H1 (cell line): ENCODE measurements around the gene CRKL. TPM values are rescaled to one million over a fixed set of nuclear protein-coding genes. Genes with fewer than 3 reads are reported as not detected.

Source experiments
- CBX5 ChIP-seq: fragments of 300-800, 300-1000 bp; sonication (generic); IDR thresholded peaks from 2 replicates; pipeline ENCODE4 v1.7.1; 2016; ENCODE audit warnings: antibody characterized with exemption, low read length, low read depth
- CHD2 ChIP-seq: IDR thresholded peaks from 2 replicates; pipeline ENCODE4 v1.6.1; 2012; ENCODE audit warnings: low read length, improper control_type of control experiment
- FOSL1 ChIP-seq: IDR thresholded peaks from 2 replicates; pipeline ENCODE4 v1.6.1; 2011; ENCODE audit warnings: mild to moderate bottlenecking, low read depth, low read length, moderate library complexity; ENCODE audit not compliant: insufficient read depth
- KDM4A ChIP-seq: IDR thresholded peaks from one replicate; pipeline ENCODE4 v1.7.1; 2012; ENCODE audit warnings: low read depth, mild to moderate bottlenecking, moderate library complexity, low read length, inconsistent platforms; ENCODE audit not compliant: severe bottlenecking
- MAFK ChIP-seq: IDR thresholded peaks from 2 replicates; pipeline ENCODE4 v1.6.1; 2012; ENCODE audit warnings: low read depth, mild to moderate bottlenecking, improper control_type of control experiment, low read length
- SP1 ChIP-seq: IDR thresholded peaks from 2 replicates; pipeline ENCODE4 v1.6.1; 2011; ENCODE audit warnings: low read depth, low read length
- TEAD4 ChIP-seq: IDR thresholded peaks from 2 replicates; pipeline ENCODE4 v1.6.1; 2012; ENCODE audit warnings: low read depth, low read length, inconsistent platforms, mixed read lengths
- polyA plus RNA-seq, 7 experiments: library from polyadenylated mRNA; depleted of rRNA in 3 of 7; stranded (reverse) in 5 of 7; unstranded in 2 of 7; fragments of >200 nt in 5 of 7; fragments of 200-250 nt in 2 of 7; gene quantifications; 1 replicate in 5 of 7; 2 replicates in 1 of 7; 4 replicates in 1 of 7; pipeline versions ENCODE4 v1.2.1 to v1.2.3, GENCODE V29; 2011 to 2013; ENCODE audit warnings: missing spikeins in 2 of 7, mixed read lengths in 2 of 7
- total RNA-seq: library from RNA; stranded (reverse); fragmentation: NEBNext Ultra II Directional; extraction: Animal tissue kit (Norgen Biotek cat#: 25700); gene quantifications from 2 replicates; pipeline ENCODE4 v1.2.1, GENCODE V29; 2021

Gene CRKL
- total and polyA plus RNA-seq, 2 of the 8 experiments (the other 6 are each of a cell fraction or from before 2014, with no cell fraction given) = 34.5 to 94.5 TPM

DNA sequence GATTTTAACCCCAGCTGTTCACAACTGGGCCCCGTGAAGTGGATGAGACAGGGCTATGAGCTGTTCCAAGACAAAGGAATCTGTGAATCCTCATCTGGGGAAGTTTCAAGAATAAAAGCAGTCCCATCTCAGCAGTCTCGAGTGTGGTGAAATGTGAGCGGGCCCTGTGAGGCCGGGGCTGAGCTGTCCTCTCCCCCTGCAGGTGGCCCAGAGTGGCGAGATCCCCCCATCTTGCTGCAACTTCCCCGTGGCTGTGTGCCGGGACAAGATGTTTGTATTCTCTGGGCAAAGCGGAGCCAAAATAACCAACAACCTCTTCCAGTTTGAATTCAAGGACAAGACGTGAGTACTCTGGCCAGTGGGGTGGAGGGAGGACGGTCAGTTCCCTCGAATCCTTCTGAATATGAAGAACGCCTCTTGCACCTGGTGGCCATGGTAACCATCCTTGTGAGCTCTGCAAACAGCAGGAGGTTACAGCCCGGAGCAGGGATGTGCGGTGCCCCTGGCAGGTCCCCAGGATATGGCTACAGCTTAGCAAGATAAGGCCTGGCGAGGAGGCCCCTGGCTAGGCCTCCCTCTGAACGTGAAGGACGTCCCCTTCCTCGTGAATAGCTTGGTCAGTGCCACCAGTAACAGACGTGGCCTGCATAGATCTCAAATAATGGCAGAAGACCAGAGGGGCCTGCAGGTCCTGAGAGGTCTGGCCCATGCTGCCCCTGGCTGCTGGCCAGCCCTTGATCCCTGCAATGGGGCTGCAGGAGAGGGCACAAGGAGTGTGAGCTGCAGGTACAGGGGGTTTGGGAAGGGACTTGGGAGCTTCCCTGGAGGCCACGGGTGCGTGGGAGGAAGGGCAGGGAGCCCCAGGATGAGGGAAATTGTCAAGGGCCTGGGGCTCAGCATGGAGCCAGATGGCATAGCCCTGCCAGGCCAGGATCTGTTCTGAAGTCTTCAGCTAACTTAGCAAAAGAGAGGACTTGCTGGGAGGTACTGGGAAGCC, 73.3 kb downstream of the CRKL start (continued):
- TF ChIP-seq FOSL1 (no peak), CHD2 (no peak), CBX5 (no peak), TEAD4 (no peak), MAFK (no peak), SP1 (no peak), KDM4A (no peak)
